Raji (cell line): Measurements from ENCODE around the gene LGALS4.

ENCODE experiments used
- POLR2A ChIP-seq: IDR thresholded peaks from 2 replicates; pipeline ENCODE4 v1.6.1; 2011; ENCODE audit warnings: low read depth, low read length, control low read depth; ENCODE audit not compliant: insufficient read depth

Gene LGALS4

GRCh38 chr19:38812841-38813320, at the start of gene LGALS4:
Gene LGALS4, minus strand, starts transcription at chr19:38812945. Its CDS starts 59 bp downstream, at chr19:38812886.
- no peak for TF ChIP-seq POLR2A

DNA sequence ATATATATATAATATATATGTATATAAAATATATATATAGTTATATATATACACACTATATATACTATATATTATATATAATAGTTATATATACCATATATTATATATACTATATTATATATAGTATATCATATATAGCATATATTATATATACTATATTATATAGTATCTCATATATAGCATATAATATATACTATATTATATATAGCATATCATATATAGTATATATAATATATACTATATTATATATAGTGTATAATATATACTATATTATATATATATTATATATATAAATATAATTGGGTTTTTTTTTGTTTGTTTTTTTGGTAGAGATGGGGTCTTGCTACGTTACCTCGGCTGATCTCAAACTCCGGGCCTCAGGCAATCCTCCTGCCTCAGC, 48.6 kb upstream of the LGALS4 start:
- no peak for TF ChIP-seq POLR2A

- no peak for TF ChIP-seq POLR2A
These were observed 44.1 kb upstream of the LGALS4 start for GRCh38 chr19:38856813-38857212.

- TF ChIP-seq POLR2A, result no peak
These were observed 40.5 kb upstream of the LGALS4 start for GRCh38 chr19:38853214-38853613.

DNA sequence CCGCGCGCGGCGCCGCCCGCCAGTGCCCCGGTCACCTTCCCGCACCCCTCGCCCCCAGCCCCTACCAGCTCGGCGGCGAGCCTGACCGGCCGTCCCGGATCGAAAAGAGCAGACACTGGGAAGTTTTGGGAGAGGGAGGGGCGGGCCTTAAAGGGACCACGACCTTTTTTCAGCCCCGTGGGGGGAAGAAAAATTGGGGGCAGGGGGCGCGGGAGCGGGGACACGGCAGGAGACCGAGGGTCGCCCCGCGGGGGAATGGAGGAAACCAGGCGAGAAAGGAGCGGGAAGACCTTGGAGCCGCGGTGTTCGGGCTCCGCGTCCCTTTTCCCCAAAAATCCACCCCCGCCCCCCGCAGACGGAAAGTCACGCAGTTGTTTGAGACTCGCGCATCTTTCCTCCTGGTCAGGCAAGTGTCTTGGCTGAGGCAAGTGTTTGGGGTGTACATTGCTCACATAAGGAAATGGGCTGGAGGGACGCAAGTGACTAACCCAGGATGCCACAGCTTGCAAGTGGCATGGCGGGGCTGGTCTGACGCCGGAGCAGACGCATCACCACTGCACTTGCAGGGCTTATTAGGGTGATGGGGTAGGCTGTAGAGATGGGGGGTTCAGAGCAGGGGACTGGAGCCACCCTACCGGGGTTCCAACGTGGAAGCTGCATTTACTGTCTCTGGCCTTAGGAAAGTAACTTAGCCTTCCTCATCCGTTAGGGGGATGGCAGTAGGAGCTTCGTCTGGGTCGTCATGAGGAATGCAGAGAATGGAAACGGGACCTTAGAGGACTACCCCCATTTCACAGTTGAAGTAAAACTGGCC, 39.7 kb upstream of the LGALS4 start:
- peak; percentile 77 for TF ChIP-seq POLR2A

DNA sequence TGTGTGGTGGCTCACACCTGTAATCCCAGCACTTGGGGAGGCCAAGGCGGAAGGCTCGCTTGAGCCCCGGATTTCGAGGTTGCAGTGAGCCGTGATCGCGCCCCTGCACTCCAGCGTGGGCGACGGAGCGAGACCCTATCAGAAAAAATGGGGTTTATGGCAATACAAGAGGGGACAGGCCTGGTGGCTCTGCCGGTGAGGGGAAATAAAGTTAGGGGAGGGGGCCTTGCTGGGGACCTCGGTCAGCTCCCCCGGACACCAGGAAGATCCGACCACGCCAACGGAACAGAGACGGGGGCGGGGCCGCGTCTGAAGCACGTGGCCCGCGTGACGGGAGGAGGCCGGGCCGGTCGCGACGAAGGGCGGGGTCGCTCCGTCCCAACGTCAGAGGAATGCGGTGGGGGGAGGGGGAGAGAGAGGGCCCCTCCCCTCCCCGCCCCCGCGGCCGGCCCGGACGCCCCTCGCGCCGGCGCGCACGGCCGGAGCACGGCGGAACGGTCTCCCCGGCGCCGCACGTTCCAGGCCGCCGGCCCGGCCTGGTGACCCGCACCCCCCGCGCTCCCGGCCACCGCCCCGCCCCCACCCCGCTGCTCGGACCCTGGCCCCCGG, 39.0 kb upstream of the LGALS4 start:
- TF ChIP-seq POLR2A, result peak; percentile 86

DNA sequence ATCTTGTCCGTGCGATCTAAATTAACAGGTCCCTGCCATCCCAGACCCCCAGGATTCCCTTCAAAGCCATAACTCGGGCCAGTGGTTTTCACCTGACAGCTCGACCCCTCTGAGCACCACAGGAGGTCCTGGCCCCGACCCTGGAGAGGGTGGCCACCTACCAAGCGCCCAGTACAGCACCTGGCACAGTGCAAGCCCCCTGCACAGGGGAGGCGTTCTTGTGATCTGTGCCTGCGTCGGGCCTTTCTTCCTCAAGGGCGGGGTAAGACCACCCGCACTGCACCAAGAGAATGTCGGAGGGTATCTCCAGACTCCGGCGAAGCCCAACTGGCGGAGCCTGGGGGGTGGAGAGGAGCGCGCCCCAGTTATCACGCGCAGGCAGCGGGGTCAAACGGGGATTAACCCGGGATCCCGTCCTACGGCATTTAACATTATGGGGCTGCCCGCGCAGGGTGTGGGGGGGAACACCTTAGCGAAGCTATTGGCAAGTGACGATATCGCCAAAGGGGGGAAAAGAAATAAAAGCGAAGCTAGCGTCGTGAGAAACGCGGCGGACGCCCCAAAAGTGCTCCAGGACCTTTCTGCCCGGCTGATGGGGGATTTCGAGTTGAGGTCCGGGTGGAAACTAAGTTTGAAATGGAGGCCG, 38.4 kb upstream of the LGALS4 start:
- no peak for TF ChIP-seq POLR2A

- TF ChIP-seq POLR2A, result peak; percentile 80
These were observed 37.8 kb upstream of the LGALS4 start for GRCh38 chr19:38850436-38850975.

DNA sequence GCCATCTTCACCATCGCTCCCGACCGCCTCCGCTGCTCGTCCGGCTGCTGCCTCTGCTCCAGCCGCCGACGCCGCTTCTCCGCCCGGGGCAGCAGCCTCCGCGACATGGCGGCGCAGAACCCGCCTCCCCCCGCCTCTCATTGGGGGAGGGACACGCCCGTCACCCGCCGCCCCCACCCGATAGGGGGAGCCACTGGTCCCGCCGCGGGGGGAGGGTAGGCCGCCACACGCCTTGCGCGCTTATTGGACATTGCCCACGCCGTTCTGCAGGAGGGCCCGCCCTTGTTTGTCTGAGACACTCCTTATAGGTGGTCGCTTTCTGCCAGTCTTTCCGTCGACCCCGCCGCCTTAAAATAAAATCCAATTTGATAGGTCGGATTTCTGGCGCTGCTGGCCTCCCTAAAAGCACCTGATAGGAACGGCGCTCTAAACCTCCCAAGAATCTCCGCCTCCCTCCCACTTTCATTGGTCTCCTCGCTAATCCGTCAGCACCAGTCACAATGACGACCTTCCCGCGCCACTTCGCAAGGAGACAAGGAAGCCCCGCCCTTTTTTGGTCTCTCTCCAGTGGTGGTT, 37.2 kb upstream of the LGALS4 start, which contains the start of gene HNRNPL:
TSS of gene HNRNPL (minus strand) at position 127 of the 576 bp plus-strand sequence. CDS start at position 107, 20 bp downstream.
- TF ChIP-seq POLR2A, result peak; percentile 55

- peak; percentile 45; the same call in 1 of the 2 replicates for TF ChIP-seq POLR2A
These were observed 36.6 kb upstream of the LGALS4 start for GRCh38 chr19:38849147-38849859.

- no peak for TF ChIP-seq POLR2A
These were observed 35.8 kb upstream of the LGALS4 start for GRCh38 chr19:38848299-38849146.

GRCh38 chr19:38846097-38846496, 33.4 kb upstream of the LGALS4 start:
- no peak for TF ChIP-seq POLR2A

DNA sequence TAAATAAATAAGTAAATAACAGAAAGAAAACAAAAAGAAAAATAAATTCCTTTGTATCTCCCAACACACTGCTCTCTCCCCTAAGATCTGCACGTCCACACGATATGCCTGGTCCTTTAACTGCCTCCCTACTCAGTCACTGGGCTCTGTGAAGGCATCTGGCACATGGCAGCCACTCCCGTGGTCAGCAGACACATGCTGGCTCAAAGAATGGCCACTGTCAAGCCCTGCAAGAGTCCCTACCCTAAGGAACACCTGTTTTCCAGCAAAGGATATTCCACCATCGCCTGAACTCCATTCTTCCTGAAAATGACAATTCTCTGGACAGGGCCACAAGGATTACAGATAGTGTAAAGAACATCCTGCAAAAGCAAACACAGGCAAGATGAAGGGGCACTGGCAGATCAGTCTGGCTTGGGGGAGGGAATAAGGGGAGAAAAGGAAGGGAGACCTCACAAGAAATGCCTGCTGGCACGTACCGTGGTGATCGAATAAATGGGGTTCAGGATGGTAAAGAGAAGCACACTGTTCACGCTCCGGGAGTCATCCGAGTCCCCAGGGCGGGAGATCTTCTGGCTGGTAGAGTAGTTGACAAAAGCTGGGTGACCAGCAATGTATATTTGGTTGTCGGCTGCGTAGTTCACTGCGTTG, 32.8 kb upstream of the LGALS4 start:
- TF ChIP-seq POLR2A, result no peak
